Measurements from ENCODE around the gene PSMA5.

Gene PSMA5

GRCh38 chr1:109361649-109362048 lies 64.6 kb downstream of the PSMA5 start:
- DNase-seq: no peak

- DNase-seq: no peak
Measured at GRCh38 chr1:109361069-109361468, 65.2 kb downstream of the PSMA5 start.

GRCh38 chr1:109357616-109358015 lies 68.6 kb downstream of the PSMA5 start:
- DNase-seq: peak; percentile 44

- DNase-seq: no peak
Measured at GRCh38 chr1:109356915-109357314, 69.3 kb downstream of the PSMA5 start.

GRCh38 chr1:109356505-109356904 lies 69.7 kb downstream of the PSMA5 start:
- no peak for DNase-seq

- DNase-seq: no peak
Measured at GRCh38 chr1:109354929-109355328, 71.3 kb downstream of the PSMA5 start.

- DNase-seq: no peak
Measured at GRCh38 chr1:109351457-109351856, 74.8 kb downstream of the PSMA5 start.

GRCh38 chr1:109350655-109351054 lies 75.6 kb downstream of the PSMA5 start:
- DNase-seq: no peak

- no peak for DNase-seq
Measured at GRCh38 chr1:109350182-109350581, 76.1 kb downstream of the PSMA5 start.

All from NCI-H1105 treated with DMSO at 0.1 percent for 48 hours (cell line).